AG10803 (cell line): ENCODE data around the gene COMMD3.

Source experiments
- DNase-seq: peaks from one replicate; pipeline ENCODE4 v3.0.0; 2010; ENCODE audit warnings: low read depth
- H3K4me3 ChIP-seq: 2 replicates; pipeline ENCODE4 v1.5.1; 2011; ENCODE audit warnings: mild to moderate bottlenecking, low read length, control low read depth
- CTCF ChIP-seq: conservative IDR thresholded peaks from 2 replicates; pipeline ENCODE4 v1.5.1; 2011; ENCODE audit warnings: mild to moderate bottlenecking, low read length, control low read depth, inconsistent platforms

The COMMD3 gene

GRCh38 chr10:22333167-22333974 lies 17.2 kb downstream of the COMMD3 start:
- TF ChIP-seq CTCF: no peak
- no peak overlapping the region for H3K4me3 ChIP-seq
- no peak for DNase-seq

GRCh38 chr10:22333975-22334282 lies 17.7 kb downstream of the COMMD3 start:
- no peak overlapping the region for H3K4me3 ChIP-seq
- TF ChIP-seq CTCF: no peak
- DNase-seq: no peak

GRCh38 chr10:22334414-22335172 lies 18.4 kb downstream of the COMMD3 start:
- H3K4me3 ChIP-seq: peak overlapping the region; percentile 60
- DNase-seq: no peak
- TF ChIP-seq CTCF: no peak

GRCh38 chr10:22335173-22335933 lies 19.2 kb downstream of the COMMD3 start:
- no peak for TF ChIP-seq CTCF
- peak; percentile 61 for DNase-seq
- peak overlapping the region; percentile 60 for H3K4me3 ChIP-seq

GRCh38 chr10:22338185-22338900 lies 22.2 kb downstream of the COMMD3 start:
- no peak for TF ChIP-seq CTCF
- no peak overlapping the region for H3K4me3 ChIP-seq
- DNase-seq: no peak

GRCh38 chr10:22338931-22339330 lies 22.7 kb downstream of the COMMD3 start:
- TF ChIP-seq CTCF: no peak
- no peak overlapping the region for H3K4me3 ChIP-seq
- no peak for DNase-seq
